HG03060 (cell line): ENCODE measurements around the gene PABPC1L.
A peak's percentile ranks its signal among the peaks of the same experiment; 100 is the strongest.
"Not testable (repeated sequence)": the region's sequence is repeated elsewhere in the genome, so short reads cannot be mapped to it uniquely, and the experiment has no call there.

Experiments used
- ATAC-seq: cut with Tn5 transposase; IDR thresholded peaks from one replicate; pipeline ENCODE4 v1.9.1; 2021; ENCODE audit warnings: low read depth, moderate number of reproducible peaks; ENCODE audit not compliant: unreplicated experiment

PABPC1L gene

DNA sequence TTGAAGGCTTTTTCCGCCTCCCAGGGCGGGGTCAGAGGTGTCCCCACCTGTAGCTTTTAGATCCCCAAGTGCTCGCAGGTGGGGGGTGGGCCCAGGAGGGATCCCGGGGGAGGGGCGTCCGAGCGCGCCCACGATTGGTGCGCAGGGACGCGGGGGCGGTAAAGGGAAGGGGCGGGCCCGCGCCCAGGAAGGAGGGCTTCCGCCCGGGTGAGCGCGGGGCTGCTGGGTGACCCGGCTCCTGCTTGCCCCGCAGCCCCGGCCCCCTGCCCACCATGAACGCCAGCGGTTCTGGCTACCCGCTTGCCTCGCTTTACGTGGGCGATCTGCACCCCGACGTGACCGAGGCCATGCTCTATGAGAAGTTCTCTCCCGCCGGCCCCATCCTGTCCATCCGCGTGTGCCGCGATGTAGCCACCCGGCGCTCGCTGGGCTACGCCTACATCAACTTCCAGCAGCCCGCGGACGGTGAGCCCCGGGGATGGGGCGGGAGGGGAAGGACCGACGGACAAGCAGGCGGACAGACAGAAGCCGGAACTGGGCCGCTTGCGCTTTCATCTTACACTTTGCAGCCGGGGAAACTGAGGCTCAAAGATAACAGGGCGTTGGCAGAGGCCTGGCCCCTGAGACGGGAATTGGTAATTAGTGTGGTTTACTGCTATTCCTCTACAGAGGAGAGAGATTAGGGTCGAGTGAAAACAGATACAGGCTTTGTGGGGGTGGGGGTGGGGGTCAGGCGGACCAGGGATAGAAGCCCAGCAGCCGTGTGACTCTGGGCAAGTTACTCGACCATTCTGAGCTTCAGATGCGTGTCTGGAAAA lies at the start of gene PABPC1L:
Gene PABPC1L, plus strand, starts transcription at position 189 of the 818 bp plus-strand sequence. Its CDS starts 84 bp downstream, at position 273.
- no peak for ATAC-seq

DNA sequence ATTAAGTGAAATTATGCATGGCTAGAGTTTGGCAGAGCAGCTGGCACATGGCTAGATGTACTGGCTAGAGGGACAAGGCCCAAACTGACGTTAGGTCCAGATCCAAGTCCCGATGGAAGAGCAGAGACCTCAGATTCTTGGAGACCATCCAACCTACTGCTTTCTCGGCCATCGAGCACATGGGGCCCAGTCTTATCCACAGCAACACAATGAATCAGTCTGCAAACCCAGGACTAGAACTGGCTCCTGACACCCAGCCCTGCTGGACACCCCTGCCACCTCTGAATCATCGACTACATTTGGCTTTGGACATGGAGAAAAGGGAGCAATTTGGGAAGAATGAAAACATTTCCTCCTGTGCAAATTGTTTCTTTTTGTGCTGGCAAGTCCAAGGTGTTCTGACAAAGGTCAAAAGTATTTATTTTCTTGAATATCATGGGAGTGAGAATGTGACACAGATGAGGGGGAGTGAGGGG lies 48.3 kb upstream of the PABPC1L start:
- no peak for ATAC-seq

DNA sequence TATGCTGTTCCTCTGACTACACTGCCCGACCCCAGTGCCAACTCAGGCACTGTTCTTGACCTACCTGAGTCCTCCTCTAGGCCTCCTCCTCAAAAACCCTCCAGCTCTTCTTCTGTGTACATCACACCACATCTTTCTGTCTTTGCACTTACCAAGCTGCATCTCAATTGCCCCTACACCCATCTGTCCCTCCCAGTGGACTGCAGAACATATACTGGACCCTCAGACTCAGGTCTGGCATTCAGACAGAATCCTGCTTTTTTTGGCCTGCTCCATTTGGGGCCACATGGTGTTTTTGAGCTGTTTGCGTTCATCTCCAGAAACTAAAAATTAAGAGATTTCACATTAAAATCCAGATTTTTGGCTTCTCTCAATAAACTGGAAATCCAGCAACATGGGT lies 47.6 kb upstream of the PABPC1L start:
- ATAC-seq, result no peak

DNA sequence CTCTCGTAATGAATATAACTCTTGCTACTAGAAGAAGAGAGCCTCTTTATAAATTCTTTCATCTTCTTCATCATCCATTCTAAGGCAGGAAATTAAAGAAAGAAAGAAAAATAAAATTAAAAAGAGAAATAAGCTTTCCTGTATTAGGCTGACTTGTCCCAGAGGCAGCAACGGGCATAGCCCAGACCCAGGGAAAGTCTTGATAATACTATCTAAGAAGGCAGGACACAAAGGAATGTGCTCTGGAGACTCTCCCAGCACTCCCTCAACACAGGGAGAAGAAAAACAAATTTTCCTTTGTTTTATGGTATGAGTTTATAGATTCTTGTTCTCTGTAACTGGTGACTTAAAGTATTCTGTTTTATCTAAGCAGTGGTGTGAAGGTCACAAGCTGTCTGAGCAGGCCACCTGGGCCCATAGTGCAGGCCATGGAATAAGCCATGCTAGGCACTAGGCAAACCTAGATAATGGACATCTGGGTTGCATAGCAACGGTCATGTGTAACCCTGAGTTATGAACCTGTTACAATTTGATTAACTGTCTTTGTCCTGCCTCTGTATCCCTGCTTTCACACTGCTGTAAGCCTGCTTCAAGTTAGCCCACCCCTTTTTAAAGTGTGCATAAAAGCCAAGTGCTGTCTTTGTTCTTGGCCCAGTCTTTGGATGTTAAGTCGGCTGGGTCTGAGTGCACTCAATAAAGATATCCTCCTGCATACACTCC lies 46.3 kb upstream of the PABPC1L start:
- ATAC-seq, result not testable (repeated sequence)

DNA sequence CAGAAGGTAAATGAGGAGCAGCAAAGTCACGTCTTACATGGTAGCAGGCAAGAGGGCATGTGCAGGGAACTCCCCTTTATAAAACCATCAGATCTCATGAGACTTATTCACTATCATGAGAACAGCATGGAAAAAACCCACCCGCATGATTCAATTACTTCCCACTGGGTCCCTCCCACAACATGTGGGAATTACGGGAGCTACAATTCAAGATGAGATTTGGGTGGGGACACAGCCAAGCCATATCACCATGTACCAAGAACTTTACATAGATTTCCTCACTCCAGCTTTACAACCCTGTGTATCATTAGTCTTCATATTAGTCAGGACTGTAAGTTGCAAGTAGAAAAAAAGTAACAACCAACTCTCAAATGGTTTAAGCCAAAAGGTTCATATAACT lies 45.4 kb upstream of the PABPC1L start:
- not testable (repeated sequence) for ATAC-seq

DNA sequence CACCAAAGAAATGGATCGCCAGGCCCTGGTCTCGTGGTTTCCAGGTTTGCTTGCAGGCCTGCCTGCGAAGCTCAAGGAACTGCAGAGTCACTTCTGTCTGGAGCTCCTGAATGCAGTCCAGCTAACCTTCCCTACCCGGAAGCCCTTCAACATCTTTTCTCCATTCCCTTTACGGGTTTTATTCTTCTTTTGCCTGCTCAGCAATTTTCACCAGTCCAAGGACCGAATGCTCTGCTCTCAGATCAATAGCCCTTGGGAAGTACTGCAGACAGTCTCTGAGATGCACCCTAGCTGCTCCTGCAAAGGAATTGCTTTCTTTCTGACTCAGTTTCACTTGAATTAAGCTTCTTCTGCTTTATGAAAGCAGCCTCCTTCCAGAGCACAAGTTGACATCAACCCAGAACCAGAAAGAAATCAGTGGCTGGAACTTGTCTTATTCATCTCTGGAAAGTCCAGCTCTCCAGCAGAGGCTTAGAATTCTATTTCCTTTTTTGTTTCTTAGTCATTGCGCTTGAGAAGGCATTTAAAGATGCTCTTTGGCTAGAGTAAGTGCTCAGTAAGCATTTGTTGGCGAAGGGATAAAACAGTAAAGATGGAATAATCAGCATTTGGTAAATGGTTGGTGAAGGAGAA lies 43.0 kb upstream of the PABPC1L start:
- ATAC-seq, result no peak

DNA sequence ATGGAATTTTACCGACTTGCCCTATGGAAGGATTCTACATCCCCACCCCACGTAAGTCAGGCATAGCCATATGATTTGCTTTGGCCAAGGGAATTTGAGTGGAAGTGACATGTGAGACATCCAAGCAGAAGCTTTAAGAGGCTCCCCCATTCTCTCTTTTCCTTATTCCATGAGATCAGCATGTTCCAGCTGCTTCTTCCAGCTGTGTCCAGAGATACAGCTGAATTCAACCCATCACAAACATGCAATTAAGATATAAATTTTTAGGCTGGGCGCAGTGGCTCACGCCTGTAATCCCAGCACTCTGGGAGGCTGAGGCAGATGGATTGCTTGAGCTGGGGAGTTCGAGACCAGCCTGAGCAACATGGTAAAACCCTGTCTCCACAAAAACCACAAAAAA lies 40.4 kb upstream of the PABPC1L start:
- ATAC-seq, result no peak

DNA sequence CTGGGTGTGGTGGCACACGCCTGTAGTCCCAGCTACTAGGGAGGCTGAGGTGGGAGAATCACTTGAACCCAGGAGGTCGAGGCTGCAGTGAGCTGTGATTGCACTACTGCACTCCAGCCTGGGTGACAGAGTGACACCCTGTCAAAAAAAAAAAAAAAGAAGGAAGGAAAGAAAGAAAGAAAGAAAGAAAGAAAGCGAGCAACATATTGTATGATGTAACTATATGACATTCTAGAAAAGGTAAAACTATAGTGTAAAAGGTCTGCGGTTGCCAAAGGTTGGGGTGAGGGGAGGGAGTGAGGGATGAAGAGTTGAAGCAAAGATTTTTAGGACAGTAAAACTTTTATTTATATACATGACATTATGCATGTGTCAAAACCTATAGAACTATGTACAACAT lies 27.5 kb upstream of the PABPC1L start:
- not testable (repeated sequence) for ATAC-seq

DNA sequence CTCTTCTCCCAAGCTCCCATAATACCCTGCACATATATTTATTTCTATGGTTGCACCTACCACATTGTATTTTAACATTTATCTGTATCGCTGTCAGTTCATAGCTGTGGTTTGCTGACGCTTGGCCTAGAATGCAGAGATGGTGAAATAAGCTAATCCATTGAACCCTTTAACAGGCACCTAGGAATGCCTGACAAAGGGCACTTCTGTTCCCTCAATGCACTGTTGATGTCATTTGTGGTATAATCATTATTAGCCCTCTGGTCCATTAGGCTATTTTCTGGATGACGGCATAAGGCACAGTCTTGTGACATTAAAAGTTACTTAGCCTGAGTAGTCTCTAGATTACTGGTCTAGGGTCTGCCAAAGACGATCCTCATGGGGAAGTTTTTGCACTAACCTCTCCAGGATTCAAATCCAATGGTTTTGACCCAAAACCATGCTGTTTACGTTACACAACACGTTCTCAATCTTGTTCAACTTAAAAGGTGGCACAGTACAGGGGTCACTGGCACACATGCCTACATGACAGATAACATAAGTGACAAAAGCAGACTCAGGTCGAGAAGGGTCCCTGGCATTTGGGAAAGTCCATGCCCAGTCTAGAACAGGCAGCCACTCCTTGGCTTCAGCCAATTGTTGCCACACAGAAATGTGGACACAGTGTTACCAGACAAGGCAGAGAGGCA lies 26.5 kb upstream of the PABPC1L start:
- ATAC-seq, result no peak

DNA sequence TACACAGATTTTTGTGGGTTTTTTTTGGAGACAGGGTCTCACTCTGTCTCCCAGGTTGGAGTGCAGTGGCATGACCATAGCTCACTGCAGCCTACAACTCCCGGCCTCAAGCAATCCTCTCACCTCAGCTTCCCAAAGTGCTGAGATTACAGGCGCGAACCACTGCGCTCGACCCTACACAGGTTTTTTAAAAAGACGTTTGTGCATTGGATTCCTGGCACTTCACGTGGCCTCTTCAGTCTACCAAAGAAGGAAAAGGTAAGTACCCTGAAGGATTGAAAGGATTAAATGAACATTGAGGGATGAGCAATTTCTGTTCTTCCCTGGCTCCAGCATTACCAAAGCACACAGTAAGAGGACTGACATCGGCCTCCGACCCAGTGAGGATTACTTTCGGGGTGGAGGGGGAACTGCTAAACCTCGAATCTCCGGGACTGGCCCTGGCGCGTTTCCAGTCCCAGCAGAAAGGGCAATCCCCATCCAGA lies 24.9 kb upstream of the PABPC1L start:
- peak; percentile 19 for ATAC-seq

DNA sequence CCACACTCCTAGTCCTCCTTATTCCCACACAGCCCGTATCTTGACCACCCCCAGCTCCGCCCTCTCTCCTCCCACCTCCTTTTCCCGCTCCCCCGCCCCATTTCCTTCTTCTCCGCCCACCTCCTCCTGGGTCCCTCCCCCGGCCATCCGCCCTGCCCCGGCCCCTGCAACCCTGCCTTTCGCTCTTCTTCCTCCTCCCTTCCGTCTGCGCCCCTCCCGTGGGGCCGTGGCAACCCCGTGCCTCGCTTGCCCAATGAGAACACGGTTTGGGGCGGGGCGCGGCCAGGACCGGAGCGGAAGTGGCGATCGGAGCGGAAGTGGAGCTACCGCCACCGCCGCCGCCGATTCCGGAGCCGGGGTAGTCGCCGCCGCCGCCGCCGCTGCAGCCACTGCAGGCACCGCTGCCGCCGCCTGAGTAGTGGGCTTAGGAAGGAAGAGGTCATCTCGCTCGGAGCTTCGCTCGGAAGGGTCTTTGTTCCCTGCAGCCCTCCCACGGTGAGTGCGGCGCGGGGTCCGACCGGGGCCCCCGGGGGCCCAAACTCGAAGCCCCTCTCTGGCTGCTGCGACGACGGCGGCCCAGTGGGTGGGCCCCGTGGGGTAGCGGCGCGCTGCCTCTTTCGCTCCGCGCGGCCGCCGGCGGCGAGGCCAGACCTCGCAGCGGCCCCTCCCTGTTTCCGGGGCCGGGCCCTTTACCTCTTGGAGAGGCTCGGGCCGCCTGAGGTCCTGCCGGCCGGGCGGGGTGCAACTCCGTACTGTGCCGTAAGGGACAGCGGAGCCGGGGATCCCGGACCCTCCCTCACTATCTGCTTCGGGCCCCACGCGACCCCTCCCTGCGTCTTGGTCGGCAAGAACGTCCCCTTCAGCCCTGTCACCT lies 24.2 kb upstream of the PABPC1L start, which contains the start of gene YWHAB:
Gene YWHAB, plus strand, starts transcription at position 314 of the 874 bp plus-strand sequence. CDS start 15,829 bp downstream, outside the sequence.
- peak; percentile 57 for ATAC-seq

DNA sequence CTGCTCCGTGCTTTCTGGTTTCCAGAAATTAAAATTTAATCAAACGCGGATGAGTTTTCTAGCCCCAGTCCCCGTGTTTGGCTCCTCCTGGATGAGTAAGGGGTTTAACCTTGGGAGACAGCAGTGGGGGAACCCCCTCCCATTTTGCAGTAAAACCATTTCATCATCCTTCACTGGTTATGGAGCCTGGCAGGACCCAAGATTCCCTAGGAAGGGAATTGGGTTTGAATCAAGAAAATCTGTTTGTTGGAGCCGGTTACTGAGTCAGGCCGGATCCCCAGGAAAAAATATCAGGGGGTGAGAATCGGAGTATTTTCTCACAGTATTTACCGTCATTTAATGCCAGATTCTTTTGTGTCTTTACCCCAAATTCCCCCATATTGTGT lies 23.6 kb upstream of the PABPC1L start:
- ATAC-seq, result no peak

DNA sequence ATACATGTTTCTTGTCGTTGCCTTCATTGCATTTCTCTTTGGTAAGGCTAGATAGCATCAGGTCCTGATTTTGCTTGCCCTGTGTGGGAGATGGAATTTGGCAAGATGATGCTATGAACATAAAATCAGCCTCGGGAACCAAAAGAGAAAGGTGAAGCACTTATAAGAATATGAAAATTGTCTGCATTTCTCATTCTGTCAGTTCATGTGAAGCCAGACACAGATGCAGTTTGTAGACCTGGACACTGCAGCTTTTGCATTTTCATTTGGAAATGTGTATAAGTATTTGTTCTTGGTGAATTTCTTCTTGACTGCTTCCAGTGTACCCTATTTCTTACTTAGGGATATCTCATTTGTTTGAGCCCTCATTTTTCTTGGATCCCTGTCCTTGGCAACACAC lies 23.0 kb upstream of the PABPC1L start:
- ATAC-seq, result no peak

DNA sequence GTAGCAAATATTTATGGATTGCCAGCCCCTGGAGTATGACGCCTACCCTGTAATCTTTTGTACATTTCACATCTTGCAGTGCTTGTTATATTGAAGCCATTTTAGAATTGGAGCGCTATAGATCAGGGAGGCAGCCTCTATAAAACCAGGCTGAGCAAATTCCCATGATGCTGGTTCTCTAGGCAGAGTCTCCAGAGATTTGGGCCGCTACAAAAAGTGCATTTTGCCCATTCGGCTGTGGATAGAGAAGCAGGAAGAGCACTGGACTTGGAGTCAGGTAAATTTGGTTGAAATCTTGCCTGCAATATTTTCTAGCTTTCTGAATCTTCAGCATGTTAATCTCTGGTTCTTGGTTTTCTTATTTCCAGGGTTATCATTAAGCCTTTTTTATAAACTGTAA lies 22.4 kb upstream of the PABPC1L start:
- ATAC-seq, result no peak

DNA sequence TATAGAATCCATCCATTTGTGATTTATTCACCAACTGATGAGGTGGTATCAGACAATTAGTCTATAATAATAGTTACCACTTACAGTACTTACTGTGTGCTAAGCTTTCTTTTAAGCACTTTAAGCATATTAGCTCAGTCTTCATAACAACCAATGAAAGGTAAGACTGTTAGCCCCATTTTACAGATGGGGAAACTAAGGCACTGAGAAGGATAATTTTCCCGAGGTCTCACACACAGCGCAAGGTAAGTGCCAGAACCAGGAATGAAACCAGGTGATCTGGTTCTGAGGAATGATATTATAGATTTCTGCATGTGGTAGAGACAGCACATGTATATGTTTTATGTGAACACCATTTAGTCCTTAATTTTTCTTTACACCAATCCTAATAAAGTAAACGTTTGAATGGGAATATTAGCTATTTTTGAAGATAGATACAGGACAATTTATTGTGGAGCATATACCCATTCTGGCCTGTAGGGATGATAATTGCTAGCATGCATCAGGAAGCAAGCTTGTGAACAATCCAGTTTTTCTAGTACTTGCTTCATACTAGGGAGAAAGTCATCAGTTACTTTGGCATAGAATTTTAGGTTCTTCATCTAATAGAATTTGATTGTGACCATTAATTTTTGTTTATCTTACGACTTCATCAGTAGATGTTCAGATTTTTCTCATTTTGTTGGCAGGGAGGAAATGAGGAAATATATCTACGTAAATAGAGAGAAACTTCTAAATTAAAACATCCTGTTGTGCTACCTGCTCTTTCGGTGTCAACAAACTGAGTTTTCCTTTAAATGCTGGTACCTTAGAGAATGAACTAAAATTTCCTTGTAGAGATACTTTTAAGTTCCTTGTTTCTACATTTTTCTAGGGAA lies 21.4 kb upstream of the PABPC1L start:
- ATAC-seq, result no peak

DNA sequence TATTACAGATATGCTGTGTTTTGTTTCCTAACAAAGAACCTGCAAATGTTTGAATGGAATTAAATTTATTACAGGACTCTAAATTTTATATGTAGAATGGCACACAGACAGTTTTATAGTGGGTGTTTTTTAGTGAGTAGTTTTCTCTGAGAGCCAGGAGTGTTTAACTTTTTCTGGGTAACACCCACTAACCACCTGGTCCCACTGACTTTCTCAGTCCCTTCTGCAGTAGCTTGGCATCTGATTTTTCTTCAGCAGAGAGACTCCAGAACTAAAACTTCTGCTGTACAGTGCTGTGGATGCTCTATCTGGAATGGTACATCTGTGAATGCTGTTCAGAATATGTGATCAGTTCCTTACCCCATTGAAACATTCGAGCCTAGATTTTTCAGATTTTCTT lies 18.0 kb upstream of the PABPC1L start:
- no peak for ATAC-seq

DNA sequence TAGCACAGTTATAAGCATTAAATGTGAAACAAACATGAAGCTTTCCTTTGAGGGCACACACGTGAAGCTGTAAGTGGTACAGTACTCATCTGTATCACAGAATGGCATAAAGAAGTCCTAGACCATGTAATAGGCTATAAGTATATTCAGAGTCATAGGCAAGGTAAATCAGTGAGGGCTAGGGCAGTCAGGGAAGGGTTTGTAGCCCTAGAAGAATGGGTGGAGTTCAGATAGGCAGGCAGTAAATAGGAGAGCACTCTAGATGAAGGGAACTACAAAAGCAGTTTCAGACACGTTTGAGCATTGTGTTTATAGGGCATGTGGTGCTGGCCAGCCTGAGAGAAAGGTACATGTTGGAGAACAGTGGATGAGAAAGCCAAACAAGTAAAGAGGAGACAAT lies 14.9 kb upstream of the PABPC1L start:
- no peak for ATAC-seq

DNA sequence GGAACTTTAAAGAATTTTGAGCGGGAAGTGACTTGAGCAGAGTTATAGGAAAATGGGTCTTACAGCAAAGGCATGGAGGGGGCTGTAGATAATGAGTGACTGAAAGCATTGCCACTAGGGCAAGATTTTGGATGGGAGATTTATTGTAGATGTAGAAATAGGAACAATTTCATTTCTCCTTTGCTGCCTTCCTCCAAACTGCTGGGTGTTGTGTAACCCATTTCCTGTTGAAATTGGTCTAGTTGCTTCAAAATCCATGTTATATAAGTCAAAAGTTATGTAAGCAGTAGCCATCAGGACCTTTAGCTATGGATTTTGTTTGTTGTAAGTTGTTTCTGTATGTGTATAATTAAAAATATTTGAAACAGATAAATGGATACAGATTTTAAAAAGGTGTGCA lies 13.3 kb upstream of the PABPC1L start:
- ATAC-seq, result no peak

DNA sequence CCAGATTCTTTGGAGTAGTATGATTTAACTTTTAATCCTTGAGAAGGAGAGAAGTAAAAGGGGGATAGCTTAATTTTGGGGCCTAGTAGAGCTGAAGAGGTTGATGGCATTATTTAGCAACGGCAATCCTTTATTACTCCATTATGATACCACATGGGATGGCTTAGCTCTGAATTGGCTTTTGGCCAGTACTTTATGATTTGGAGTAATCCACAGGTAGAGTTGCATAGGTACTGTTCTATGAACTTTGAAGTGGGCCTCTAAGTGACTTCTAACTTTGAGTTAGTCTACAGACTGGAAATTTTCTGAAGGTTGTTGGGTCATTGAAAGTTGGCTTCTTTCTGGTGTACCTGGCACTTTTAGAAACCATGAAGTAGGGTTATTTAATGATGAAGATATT lies 12.7 kb upstream of the PABPC1L start:
- no peak for ATAC-seq
